ENCODE results near the gene MYO18B.

DNA sequence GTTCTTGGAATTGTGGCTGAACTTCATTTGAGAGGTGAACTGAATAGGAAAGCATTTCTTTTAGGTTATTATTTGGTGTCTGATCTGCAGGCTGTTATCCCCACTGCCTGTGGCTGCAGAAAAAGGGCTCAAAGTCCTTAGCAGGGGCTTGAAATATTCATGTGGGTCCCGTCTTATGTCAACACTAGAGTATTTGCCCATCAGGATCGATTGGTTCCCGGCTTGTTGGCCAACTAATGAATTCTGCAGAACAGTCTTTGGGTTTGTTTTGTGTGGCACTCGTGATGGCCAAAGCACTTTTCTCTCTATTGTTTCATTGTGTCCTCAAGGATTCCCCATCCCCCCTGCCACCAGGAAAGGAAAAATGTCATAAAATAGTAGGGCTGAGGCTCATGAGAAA lies 211.9 kb downstream of the MYO18B start:
- TF ChIP-seq CTCF (IDR thresholded peaks at IDR 0.05), result no peak
- TF ChIP-seq POLR2AphosphoS5 (IDR thresholded peaks at IDR 0.05; ENCODE audit: insufficient read depth in 1 of 2, low read depth in 1 of 2), result no peak
- TF ChIP-seq POLR2A (IDR thresholded peaks at IDR 0.05), result no peak

Measured in vagina (tissue), 2 donors.